WI38 (cell line): ENCODE data around the gene AKR1A1.
"Not testable (repeated sequence)": the region's sequence is repeated elsewhere in the genome, so short reads cannot be mapped to it uniquely, and the experiment has no call there.

ENCODE experiments used
- H3K4me3 ChIP-seq: 2 replicates; pipeline ENCODE4 v1.5.1; 2011; ENCODE audit warnings: low read depth, mild to moderate bottlenecking, control low read depth, low read length
- CTCF ChIP-seq: IDR thresholded peaks from 2 replicates; pipeline ENCODE4 v1.5.1; 2012; ENCODE audit warnings: low read depth, mild to moderate bottlenecking, control low read depth, low read length

AKR1A1 gene

GRCh38 chr1:45521413-45522323 lies 29.0 kb upstream of the AKR1A1 start, which contains the start of gene PRDX1:
PRDX1 (minus strand) TSS chr1:45521884; CDS start chr1:45519043, 2,841 bp downstream.
- H3K4me3 ChIP-seq, result peak within 1 kb of the TSS; percentile 97
- no peak for TF ChIP-seq CTCF

- no peak for TF ChIP-seq CTCF
- peak overlapping the region; percentile 97 for H3K4me3 ChIP-seq
These were observed 28.1 kb upstream of the AKR1A1 start for GRCh38 chr1:45522324-45523104.

- H3K4me3 ChIP-seq, result not testable (repeated sequence)
These were observed 27.1 kb upstream of the AKR1A1 start for GRCh38 chr1:45523516-45523915.

GRCh38 chr1:45523975-45524374 lies 26.7 kb upstream of the AKR1A1 start:
- not testable (repeated sequence) for H3K4me3 ChIP-seq

- no peak for TF ChIP-seq CTCF
- no peak overlapping the region for H3K4me3 ChIP-seq
These were observed 24.4 kb upstream of the AKR1A1 start for GRCh38 chr1:45526135-45526644.

- no peak overlapping the region for H3K4me3 ChIP-seq
- no peak for TF ChIP-seq CTCF
These were observed 19.9 kb upstream of the AKR1A1 start for GRCh38 chr1:45530632-45531135.

- H3K4me3 ChIP-seq, result no peak overlapping the region
- TF ChIP-seq CTCF, result no peak
These were observed 18.8 kb upstream of the AKR1A1 start for GRCh38 chr1:45531873-45532272.
